ENCODE measurements around the gene RANGAP1.
"Not testable (repeated sequence)": the region's sequence is repeated elsewhere in the genome, so short reads cannot be mapped to it uniquely, and the experiment has no call there.

Gene RANGAP1

GRCh38 chr22:41261541-41262249 is 24.3 kb downstream of the RANGAP1 start:
- no peak for TF ChIP-seq CTCF (IDR thresholded peaks at IDR 0.05; ENCODE audit: low read depth, low read length, missing control alignments)
- H3K4me3 ChIP-seq (ENCODE audit: low read depth, low read length) = no peak overlapping the region
- DNase-seq (ENCODE audit: low read depth) = no peak

- no peak overlapping the region for H3K4me3 ChIP-seq (ENCODE audit: low read depth, low read length)
- no peak for TF ChIP-seq CTCF (IDR thresholded peaks at IDR 0.05; ENCODE audit: low read depth, low read length, missing control alignments)
- no peak for DNase-seq (ENCODE audit: low read depth)
Measured at GRCh38 chr22:41260871-41261270, 25.1 kb downstream of the RANGAP1 start.

GRCh38 chr22:41259756-41260155 is 26.2 kb downstream of the RANGAP1 start:
- H3K4me3 ChIP-seq (ENCODE audit: low read depth, low read length) = not testable (repeated sequence)

GRCh38 chr22:41257696-41258095 is 28.3 kb downstream of the RANGAP1 start:
- DNase-seq (ENCODE audit: low read depth) = no peak
- TF ChIP-seq CTCF (IDR thresholded peaks at IDR 0.05; ENCODE audit: low read depth, low read length, missing control alignments) = no peak
- no peak overlapping the region for H3K4me3 ChIP-seq (ENCODE audit: low read depth, low read length)

More at GRCh38 chr22:41259756-41260155, 26.2 kb downstream of the RANGAP1 start:
- not testable (repeated sequence) for DNase-seq (ENCODE audit: low read depth)

GRCh38 chr22:41256254-41257253 is 29.4 kb downstream of the RANGAP1 start:
- H3K4me3 ChIP-seq (ENCODE audit: low read depth, low read length) = no peak overlapping the region
- TF ChIP-seq CTCF (IDR thresholded peaks at IDR 0.05; ENCODE audit: low read depth, low read length, missing control alignments) = no peak
- no peak for DNase-seq (ENCODE audit: low read depth)

- TF ChIP-seq CTCF (IDR thresholded peaks at IDR 0.05; ENCODE audit: low read depth, low read length, missing control alignments) = no peak
- no peak overlapping the region for H3K4me3 ChIP-seq (ENCODE audit: low read depth, low read length)
- no peak for DNase-seq (ENCODE audit: low read depth)
Measured at GRCh38 chr22:41254230-41254629, 31.8 kb downstream of the RANGAP1 start.

- H3K4me3 ChIP-seq (ENCODE audit: low read depth, low read length) = no peak overlapping the region
- DNase-seq (ENCODE audit: low read depth) = no peak
- no peak for TF ChIP-seq CTCF (IDR thresholded peaks at IDR 0.05; ENCODE audit: low read depth, low read length, missing control alignments)
Measured at GRCh38 chr22:41252365-41252764, 33.6 kb downstream of the RANGAP1 start.
